ENCODE measurements around the gene RAPGEF3. TPM values are rescaled to one million over a fixed set of nuclear protein-coding genes. Genes with fewer than 3 reads are reported as not detected.

RAPGEF3 gene
- total and polyA plus RNA-seq, 2 donors (not counting 1 experiment from before 2014, with no cell fraction given): 1.8 to 5.2 TPM

GRCh38 chr12:47757840-47758583 is 668 bp downstream of the RAPGEF3 start:
- TF ChIP-seq EZH2 (IDR thresholded peaks at IDR 0.05; ENCODE audit: borderline replicate concordance, insufficient read depth, low read depth, low read length, poor library complexity, severe bottlenecking) (no peak), CTCF (IDR thresholded peaks at IDR 0.05) (no peak)
- WGBS (ENCODE audit: insufficient coverage): 36% methylated on average over 20 of the region's 20 CpGs
- H3K9me3 Mint-ChIP-seq (ENCODE audit: insufficient read depth): no peaks in the 10 kb centered on the region
- ATAC-seq (ENCODE audit: low read depth) (no peak), DNase-seq (no peak)
- Histone ChIP-seq H3K36me3 (replicated peaks in 1 of 2; ENCODE audit: control extremely low read depth in 1 of 2, control insufficient read depth in 1 of 2, extremely low read depth in 1 of 2, insufficient read depth in 2 of 2, low read length in 1 of 2) (no peaks in the 10 kb centered on the region), H3K4me1 (ENCODE audit: control insufficient read depth in 2 of 2, insufficient read depth in 2 of 2, low read length in 2 of 2) (peaks cover 57 to 69% of the 10 kb centered on the region in 2 donors), H3K79me2 (ENCODE audit: control insufficient read depth, insufficient read depth, low read length) (no peaks in the 10 kb centered on the region), H3K27ac (ENCODE audit: low read length in 2 of 2) (no peak overlapping the region), H3K9me3 (ENCODE audit: control extremely low read depth in 1 of 3, control insufficient read depth in 2 of 3, insufficient read depth in 1 of 3, low read length in 2 of 3) (no peaks in the 10 kb centered on the region), H3K9ac (ENCODE audit: low read length) (peak overlapping the region; percentile 72), H4K20me1 (ENCODE audit: control insufficient read depth, insufficient read depth, low read length, poor library complexity, severe bottlenecking) (no peaks in the 10 kb centered on the region), H3K4me3 (ENCODE audit: control extremely low read depth in 1 of 5, extremely low read depth in 1 of 5, insufficient read depth in 1 of 5, low read depth in 2 of 5, low read length in 4 of 5) (peak overlapping the region in 4 of 5 experiments; percentile 64 to 71 (median 68)), H3K4me2 (replicated peaks; ENCODE audit: low read depth, low read length, poor library complexity, severe bottlenecking) (peak overlapping the region; percentile 97), H3K27me3 (replicated peaks in 1 of 4; ENCODE audit: control extremely low read depth in 1 of 4, control insufficient read depth in 3 of 4, insufficient read depth in 4 of 4, low read length in 3 of 4) (no peaks in the 10 kb centered on the region), H2AFZ (ENCODE audit: insufficient read depth, low read depth, low read length, poor library complexity, severe bottlenecking) (peak overlapping the region; percentile 89)
- CTCF ChIA-PET: interaction anchor here (0.7 to 14.1 kb wide), 15 partner anchors 13 to 724 kb away, joined by 3 to 452 read pairs (median 5); partner anchors contain the start of gene SLC48A1
- POLR2A ChIA-PET: interaction anchor here (0.6 to 7.3 kb wide), 9 partner anchors 11 to 572 kb away, joined by 3 to 43 read pairs (median 5); partner anchors contain the start of gene SLC48A1
- H3K4me1 Mint-ChIP-seq: peaks cover 57% of the 10 kb centered on the region
- H3K27ac Mint-ChIP-seq: peak overlapping the region; percentile 50
- no peaks in the 10 kb centered on the region for H3K27me3 Mint-ChIP-seq
- intact Hi-C loops (cut with micrococcal nuclease): loop anchor here (2.0 kb wide), 1 partner anchor 15 kb away; the partner anchor contains the start of gene SLC48A1
- peak overlapping the region; percentile 85 for H3K4me3 Mint-ChIP-seq

- H3K36me3 ChIP-seq (replicated peaks in 1 of 2; ENCODE audit: control extremely low read depth in 1 of 2, control insufficient read depth in 1 of 2, extremely low read depth in 1 of 2, insufficient read depth in 2 of 2, low read length in 1 of 2): no peaks in the 10 kb centered on the region
- peak overlapping the region; percentile 97 for H3K4me2 ChIP-seq (replicated peaks; ENCODE audit: low read depth, low read length, poor library complexity, severe bottlenecking)
- no peaks in the 10 kb centered on the region for H3K9me3 ChIP-seq (ENCODE audit: control extremely low read depth in 1 of 3, control insufficient read depth in 2 of 3, insufficient read depth in 1 of 3, low read length in 2 of 3)
- POLR2A ChIA-PET: interaction anchor here (1.0 to 7.3 kb wide), 4 partner anchors 10 to 75 kb away, joined by 3 to 43 read pairs (median 5); no protein-coding TSS in a partner anchor
- CTCF ChIA-PET: interaction anchor here (0.7 to 14.1 kb wide), 13 partner anchors 14 to 724 kb away, joined by 3 to 452 read pairs (median 10); partner anchors contain the start of gene SLC48A1
- H3K4me3 ChIP-seq (ENCODE audit: control extremely low read depth in 1 of 5, extremely low read depth in 1 of 5, insufficient read depth in 1 of 5, low read depth in 2 of 5, low read length in 4 of 5): no peak overlapping the region
- no peak for TF ChIP-seq EZH2 (IDR thresholded peaks at IDR 0.05; ENCODE audit: borderline replicate concordance, insufficient read depth, low read depth, low read length, poor library complexity, severe bottlenecking)
- no peak for TF ChIP-seq CTCF (IDR thresholded peaks at IDR 0.05)
- WGBS (ENCODE audit: insufficient coverage): 34% methylated on average over 7 of the region's 7 CpGs
- H3K79me2 ChIP-seq (ENCODE audit: control insufficient read depth, insufficient read depth, low read length): no peaks in the 10 kb centered on the region
- Mint-ChIP-seq H3K4me1 (peaks cover 61% of the 10 kb centered on the region), H3K9me3 (ENCODE audit: insufficient read depth) (no peaks in the 10 kb centered on the region), H3K4me3 (peak overlapping the region; percentile 85), H3K27ac (peak overlapping the region; percentile 70), H3K27me3 (no peaks in the 10 kb centered on the region)
- no peak for ATAC-seq (ENCODE audit: low read depth)
- peak overlapping the region; percentile 31 for H2AFZ ChIP-seq (ENCODE audit: insufficient read depth, low read depth, low read length, poor library complexity, severe bottlenecking)
- no peaks in the 10 kb centered on the region for H4K20me1 ChIP-seq (ENCODE audit: control insufficient read depth, insufficient read depth, low read length, poor library complexity, severe bottlenecking)
- no peak for DNase-seq
- no peaks in the 10 kb centered on the region for H3K27me3 ChIP-seq (replicated peaks in 1 of 4; ENCODE audit: control extremely low read depth in 1 of 4, control insufficient read depth in 3 of 4, insufficient read depth in 4 of 4, low read length in 3 of 4)
- H3K27ac ChIP-seq (ENCODE audit: low read length in 2 of 2): peak overlapping the region in 1 of 2 donors; percentile 45
- peaks cover 57 to 69% of the 10 kb centered on the region in 2 donors for H3K4me1 ChIP-seq (ENCODE audit: control insufficient read depth in 2 of 2, insufficient read depth in 2 of 2, low read length in 2 of 2)
- intact Hi-C loops (cut with micrococcal nuclease): no loop called here
- H3K9ac ChIP-seq (ENCODE audit: low read length): no peak overlapping the region
Measured at GRCh38 chr12:47757364-47757839, 1.3 kb downstream of the RAPGEF3 start.
